ENCODE measurements around the gene CERS6.

Gene CERS6

DNA sequence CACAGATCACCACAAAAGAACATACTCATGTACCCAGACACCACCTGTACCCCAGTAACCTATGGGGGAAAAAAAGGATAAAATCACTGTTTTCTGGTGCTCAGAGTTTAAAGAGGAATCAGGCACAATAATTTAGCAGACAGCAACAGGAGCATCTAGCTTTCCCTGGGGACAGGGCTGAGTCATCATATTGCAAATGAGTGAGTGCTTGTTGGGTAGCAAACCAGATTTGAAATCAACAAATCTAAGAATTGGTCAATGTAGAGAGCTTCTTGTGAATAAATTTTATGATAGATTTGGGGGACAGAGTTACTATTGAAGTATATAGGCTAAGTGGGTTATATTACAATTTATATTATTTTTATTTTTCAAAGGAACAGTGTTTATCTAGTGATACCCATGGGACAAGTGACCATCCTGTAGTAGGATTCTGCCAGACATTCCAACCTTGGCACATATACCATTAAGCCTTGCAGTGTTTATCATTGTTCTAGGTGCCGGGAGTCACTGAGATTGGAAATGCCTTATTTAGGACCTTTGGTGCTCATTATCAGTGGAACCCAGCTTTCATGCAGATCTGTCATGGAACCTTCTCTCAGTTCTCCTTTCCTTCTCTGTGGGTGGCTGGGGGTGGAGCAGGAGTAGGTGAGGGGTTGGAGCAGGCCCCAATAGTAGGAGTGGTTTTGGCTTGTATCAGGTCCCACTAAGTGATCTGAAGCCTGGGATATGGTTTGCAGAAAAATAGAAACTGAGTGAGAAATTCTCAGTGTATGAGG is 117.2 kb downstream of the CERS6 start:
- Histone ChIP-seq H3K4me3 (ENCODE audit: low read depth, low read length) (no peak overlapping the region), H3K27me3 (no peaks in the 10 kb centered on the region), H3K9me3 (no peaks in the 10 kb centered on the region), H3K4me1 (peaks cover 9% of the 10 kb centered on the region; the same call in 1 of the 2 replicates), H3K36me3 (no peaks in the 10 kb centered on the region)
- no peak for TF ChIP-seq CTCF (IDR thresholded peaks at IDR 0.05; ENCODE audit: low read depth, low read length)
- DNase-seq = peak; percentile 56

DNA sequence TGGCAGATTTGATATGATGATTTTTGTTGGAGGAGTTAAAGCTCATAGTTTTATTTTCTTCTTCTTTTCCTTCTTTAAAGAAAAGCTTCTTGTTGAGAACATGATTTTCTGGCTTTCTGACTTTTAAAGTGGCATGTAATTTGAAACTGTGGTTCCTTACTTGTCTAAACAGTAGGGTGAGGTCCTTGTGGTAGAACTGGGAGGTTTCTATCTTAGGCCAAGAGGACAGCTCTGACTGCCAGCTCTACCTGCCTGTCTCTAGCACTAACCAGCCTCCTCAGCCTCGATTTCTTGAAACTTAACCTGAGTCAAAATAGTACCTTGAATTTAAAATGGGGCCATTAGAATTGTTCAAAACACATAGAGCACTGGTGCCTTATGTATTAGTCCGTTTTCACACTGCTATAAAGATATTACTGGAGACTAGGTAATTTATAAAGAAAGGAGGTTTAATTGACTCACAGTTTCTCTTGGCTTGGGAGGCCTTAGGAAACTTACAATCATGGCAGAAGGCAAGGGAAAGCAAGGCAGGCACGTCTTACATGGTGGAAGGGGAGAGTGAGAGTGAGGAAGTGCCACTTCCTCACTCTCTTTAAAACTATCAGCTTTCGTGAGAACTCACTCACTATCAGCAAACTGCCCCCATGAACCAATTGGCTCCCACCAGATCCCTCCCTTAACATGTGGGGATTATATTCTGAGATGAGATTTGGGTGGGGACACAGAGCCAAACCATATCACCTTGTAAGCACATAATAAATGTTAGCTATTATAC is 119.0 kb downstream of the CERS6 start:
- no peak for DNase-seq

GRCh38 chr2:168577885-168578284 is 121.8 kb downstream of the CERS6 start:
- no peak for TF ChIP-seq CTCF (IDR thresholded peaks at IDR 0.05; ENCODE audit: low read depth, low read length)

More for the DNA sequence above, 119.0 kb downstream of the CERS6 start:
- H3K9me3 ChIP-seq = no peaks in the 10 kb centered on the region
- peaks cover 9% of the 10 kb centered on the region; the same call in 1 of the 2 replicates for H3K4me1 ChIP-seq
- H3K4me3 ChIP-seq (ENCODE audit: low read depth, low read length) = no peak overlapping the region
- no peaks in the 10 kb centered on the region for H3K36me3 ChIP-seq
- H3K27me3 ChIP-seq = no peaks in the 10 kb centered on the region
- TF ChIP-seq CTCF (IDR thresholded peaks at IDR 0.05; ENCODE audit: low read depth, low read length) = no peak

DNA sequence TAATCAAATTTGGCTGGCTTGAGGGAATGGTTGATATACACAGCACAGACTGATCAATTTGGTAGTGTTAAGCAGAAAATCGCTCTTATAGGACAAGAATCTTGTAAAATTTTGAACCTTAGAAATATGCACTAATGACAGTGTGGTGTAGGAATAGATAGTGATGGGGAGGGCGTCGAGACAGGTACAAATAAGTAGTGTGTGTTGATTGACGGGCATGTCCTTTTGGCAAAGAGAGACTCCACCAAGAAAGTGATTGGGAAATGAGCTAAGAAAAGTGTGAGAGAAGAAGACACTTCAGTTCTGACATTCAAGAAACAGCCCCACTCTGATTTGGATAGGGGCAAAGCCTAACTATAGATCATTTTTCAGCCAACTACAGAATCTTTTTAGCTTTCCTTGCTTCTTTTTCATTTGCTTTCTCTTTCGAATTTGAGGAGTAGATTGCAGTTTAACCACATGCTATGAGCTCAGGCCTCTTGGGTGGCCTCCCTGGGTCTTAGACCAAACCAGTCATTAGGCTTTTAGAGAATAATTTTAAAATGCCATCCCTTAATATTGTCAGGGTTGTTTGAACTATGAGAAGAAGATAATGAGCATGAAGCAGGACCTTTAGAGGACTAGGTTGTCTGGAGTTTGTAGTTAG is 127.1 kb downstream of the CERS6 start:
- no peak overlapping the region for H3K4me3 ChIP-seq (ENCODE audit: low read depth, low read length)
- H3K27me3 ChIP-seq = no peaks in the 10 kb centered on the region
- no peak for TF ChIP-seq CTCF (IDR thresholded peaks at IDR 0.05; ENCODE audit: low read depth, low read length)
- H3K9me3 ChIP-seq = no peaks in the 10 kb centered on the region
- no peaks in the 10 kb centered on the region for H3K36me3 ChIP-seq
- no peak for DNase-seq
- H3K4me1 ChIP-seq = peaks cover 4% of the 10 kb centered on the region; the same call in 1 of the 2 replicates

More at GRCh38 chr2:168577885-168578284, 121.8 kb downstream of the CERS6 start:
- H3K4me3 ChIP-seq (ENCODE audit: low read depth, low read length) = no peak overlapping the region
- peaks cover 5% of the 10 kb centered on the region; the same call in 1 of the 2 replicates for H3K4me1 ChIP-seq
- H3K36me3 ChIP-seq = no peaks in the 10 kb centered on the region
- H3K27me3 ChIP-seq = no peaks in the 10 kb centered on the region
- DNase-seq = peak; percentile 9
- H3K9me3 ChIP-seq = no peaks in the 10 kb centered on the region

DNA sequence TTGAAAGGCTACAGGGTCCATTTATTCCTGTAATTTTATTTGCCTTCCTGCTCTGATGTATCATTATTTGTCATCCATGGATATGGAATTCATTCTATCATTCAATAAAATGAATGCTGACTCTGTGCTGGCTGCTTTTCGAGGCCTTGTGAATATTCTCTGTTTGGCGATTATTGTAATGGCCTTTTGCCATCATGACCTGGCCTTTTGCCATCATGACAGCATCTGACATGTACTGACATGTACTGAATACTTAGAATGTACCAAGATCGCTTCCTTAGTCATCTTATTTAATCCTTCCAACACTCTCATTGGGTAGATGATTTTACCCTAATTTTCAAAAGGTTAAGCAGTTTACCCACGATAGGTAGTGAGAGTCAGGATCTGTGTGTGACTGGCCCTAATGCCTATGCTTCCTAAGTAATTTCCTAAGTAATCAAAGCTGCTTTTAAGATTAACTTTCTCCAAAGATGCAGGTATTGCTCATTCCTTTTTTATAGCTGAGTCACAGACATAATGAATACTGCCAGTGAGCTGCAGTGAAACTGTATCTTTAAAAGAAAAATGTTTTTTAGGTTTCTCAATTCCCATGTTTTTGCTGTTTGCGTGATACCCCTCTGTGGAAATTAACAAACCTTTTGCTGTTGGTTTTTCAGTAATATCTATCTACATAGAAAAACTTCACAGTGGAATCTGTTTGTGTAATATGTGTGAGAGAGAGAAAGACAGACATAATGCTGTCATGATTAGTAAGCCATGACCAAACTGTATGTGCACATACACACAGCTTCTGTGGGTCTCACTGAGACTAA is 127.8 kb downstream of the CERS6 start:
- no peaks in the 10 kb centered on the region for H3K27me3 ChIP-seq
- DNase-seq = no peak
- no peaks in the 10 kb centered on the region for H3K9me3 ChIP-seq
- H3K36me3 ChIP-seq = no peaks in the 10 kb centered on the region
- H3K4me1 ChIP-seq = peaks cover 4% of the 10 kb centered on the region; the same call in 1 of the 2 replicates
- no peak for TF ChIP-seq CTCF (IDR thresholded peaks at IDR 0.05; ENCODE audit: low read depth, low read length)
- no peak overlapping the region for H3K4me3 ChIP-seq (ENCODE audit: low read depth, low read length)

Data from BE2C (cell line).